ENCODE data around the gene ZNF124.

DNA sequence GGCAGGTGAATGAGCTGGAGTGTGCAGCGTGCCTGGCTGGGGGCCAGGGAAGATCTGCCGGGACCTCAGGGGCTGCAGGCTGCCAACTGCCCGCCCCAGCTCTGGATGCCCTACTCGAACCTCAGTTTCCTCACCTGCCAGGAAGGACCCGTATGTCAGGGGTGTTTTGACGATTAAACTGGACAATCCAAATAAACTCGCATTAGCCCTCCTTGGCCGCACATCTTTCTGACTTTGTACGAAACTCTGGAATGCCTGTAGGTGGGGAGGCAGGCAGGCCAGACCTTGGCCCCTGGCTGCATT lies 59.4 kb downstream of the ZNF124 start:
- TF ChIP-seq SUZ12 (IDR thresholded peaks at IDR 0.05; ENCODE audit: extremely low read depth, insufficient read depth, insufficient read length) (no peak), ZNF274 (IDR thresholded peaks at IDR 0.05; ENCODE audit: low read depth, low read length) (no peak), YY1 (IDR thresholded peaks at IDR 0.05; ENCODE audit: insufficient read depth, insufficient read length) (no peak)

Measured in NT2/D1 (cell line).